HG02798 (cell line): ENCODE results near the gene PCDHA11.
"Not testable (repeated sequence)": the region's sequence is repeated elsewhere in the genome, so short reads cannot be mapped to it uniquely, and the experiment has no call there.

Experiments
- ATAC-seq: cut with Tn5 transposase; IDR thresholded peaks from one replicate; pipeline ENCODE4 v1.9.1; 2021; ENCODE audit warnings: mild to moderate bottlenecking; ENCODE audit not compliant: unreplicated experiment, poor library complexity

Gene PCDHA11, protein sequence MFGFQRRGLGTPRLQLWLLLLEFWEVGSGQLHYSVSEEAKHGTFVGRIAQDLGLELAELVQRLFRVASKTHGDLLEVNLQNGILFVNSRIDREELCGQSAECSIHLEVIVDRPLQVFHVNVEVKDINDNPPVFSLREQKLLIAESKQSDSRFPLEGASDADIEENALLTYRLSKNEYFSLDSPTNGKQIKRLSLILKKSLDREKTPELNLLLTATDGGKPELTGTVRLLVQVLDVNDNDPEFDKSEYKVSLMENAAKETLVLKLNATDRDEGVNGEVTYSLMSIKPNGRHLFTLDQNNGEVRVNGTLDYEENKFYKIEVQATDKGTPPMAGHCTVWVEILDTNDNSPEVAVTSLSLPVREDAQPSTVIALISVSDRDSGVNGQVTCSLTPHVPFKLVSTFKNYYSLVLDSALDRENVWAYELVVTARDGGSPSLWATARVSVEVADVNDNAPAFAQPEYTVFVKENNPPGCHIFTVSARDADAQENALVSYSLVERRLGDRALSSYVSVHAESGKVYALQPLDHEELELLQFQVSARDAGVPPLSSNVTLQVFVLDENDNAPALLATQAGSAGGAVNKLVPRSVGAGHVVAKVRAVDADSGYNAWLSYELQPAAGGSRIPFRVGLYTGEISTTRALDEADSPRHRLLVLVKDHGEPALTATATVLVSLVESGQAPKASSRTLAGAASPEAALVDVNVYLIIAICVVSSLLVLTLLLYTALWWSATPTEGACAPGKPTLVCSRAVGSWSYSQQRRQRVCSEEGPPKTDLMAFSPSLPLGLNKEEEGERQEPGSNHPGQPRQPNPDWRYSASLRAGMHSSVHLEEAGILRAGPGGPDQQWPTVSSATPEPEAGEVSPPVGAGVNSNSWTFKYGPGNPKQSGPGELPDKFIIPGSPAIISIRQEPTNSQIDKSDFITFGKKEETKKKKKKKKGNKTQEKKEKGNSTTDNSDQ

DNA sequence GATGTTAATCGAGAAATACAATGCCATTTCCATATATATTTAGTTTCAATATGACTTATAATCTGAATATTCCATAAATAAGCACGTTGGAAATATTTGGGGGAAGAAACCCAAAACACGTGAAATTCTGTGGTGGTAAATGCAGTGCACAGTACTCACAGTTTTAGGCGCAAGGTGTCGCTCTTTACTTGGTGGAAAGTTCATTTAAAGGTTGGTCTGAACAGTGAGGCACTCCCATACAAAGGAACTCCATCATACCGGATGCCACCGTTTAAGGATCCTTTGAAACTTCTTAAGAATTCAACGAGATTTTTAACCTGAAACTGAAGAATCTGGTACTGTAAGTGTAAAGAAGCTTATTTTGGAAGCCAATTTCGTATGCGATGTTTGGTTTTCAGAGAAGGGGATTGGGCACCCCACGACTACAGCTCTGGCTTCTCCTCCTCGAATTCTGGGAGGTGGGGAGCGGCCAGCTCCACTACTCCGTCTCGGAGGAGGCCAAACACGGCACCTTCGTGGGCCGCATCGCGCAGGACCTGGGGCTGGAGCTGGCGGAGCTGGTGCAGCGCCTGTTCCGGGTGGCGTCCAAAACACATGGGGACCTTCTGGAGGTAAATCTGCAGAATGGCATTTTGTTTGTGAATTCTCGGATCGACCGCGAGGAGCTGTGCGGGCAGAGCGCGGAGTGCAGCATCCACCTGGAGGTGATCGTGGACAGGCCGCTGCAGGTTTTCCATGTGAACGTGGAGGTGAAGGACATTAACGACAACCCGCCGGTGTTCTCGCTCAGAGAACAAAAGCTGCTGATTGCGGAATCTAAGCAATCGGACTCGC, at the start of gene PCDHA11:
Gene PCDHA11 (plus strand): TSS at position 237 of the 834 bp plus-strand sequence. CDS start 147 bp downstream, at position 384.
- no peak for ATAC-seq

DNA sequence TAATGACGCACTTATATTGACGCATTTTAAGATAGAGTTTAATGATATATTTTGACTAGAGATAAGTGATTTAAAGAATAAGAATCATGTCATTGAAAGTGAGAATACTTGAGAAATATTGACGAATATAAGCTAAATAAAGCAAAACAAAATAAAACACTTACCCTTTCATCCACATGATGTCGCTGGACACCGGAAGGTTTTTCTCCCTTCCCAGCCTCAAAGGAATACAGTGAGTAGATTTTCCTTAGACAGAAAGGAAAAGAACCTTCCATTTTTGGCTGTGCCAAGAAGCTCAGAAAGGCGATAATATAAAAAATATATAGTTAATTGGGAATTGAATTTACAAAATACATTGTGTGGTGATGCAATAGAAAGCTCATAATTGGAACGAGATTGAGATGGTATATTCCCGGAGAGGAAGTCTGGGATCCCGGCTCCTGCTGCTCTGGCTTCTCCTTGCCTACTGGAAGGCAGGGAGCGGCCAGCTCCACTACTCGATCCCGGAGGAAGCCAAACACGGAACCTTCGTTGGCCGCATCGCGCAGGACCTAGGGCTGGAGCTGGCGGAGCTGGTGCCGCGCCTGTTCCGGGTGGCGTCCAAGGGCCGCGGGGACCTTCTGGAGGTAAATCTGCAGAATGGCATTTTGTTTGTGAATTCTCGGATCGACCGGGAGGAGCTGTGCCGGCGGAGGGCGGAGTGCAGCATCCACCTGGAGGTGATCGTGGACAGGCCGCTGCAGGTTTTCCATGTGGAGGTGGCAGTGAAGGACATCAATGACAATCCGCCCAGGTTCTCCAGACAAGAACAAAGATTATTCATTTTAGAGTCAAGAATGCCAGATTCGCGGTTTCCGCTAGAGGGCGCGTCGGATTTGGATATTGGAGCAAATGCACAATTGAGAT, 47.1 kb upstream of the PCDHA11 start, which contains the start of gene PCDHA5:
Gene PCDHA5 (plus strand): TSS at position 239 of the 906 bp plus-strand sequence.
- ATAC-seq = no peak

DNA sequence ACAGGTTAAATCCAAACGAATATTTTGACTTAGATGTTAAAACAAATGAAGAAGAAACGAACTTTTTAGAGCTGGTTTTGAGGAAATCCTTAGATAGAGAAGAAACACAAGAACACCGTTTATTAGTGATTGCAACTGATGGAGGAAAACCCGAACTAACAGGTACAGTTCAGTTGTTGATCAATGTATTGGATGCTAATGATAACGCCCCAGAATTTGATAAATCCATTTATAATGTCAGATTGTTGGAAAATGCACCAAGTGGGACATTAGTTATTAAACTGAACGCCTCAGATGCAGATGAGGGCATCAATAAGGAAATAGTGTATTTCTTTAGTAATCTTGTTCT, 46.5 kb upstream of the PCDHA11 start:
- ATAC-seq = no peak

DNA sequence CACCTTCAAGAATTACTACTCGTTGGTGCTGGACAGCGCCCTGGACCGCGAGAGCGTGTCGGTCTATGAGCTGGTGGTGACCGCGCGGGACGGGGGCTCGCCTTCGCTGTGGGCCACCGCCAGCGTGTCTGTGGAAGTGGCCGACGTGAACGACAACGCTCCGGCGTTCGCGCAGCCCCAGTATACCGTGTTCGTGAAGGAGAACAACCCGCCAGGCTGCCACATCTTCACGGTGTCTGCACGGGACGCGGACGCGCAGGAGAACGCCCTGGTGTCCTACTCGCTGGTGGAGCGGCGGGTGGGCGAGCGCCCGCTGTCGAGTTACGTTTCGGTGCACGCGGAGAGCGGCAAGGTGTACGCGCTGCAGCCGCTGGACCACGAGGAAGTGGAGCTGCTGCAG, 45.8 kb upstream of the PCDHA11 start:
- ATAC-seq = not testable (repeated sequence)

DNA sequence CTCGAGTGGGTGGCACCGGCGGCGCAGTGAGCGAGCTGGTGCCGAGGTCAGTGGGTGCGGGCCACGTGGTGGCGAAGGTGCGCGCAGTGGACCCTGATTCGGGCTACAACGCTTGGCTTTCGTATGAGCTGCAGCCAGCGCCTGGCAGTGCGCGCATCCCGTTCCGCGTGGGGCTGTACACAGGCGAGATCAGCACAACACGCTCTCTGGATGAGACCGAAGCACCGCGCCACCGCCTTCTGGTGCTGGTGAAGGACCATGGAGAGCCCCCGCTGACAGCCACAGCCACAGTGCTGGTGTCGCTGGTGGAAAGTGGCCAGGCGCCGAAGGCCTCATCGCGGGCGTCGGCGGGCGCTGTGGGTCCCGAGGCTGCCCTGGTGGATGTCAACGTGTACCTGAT, 45.3 kb upstream of the PCDHA11 start:
- ATAC-seq = no peak

DNA sequence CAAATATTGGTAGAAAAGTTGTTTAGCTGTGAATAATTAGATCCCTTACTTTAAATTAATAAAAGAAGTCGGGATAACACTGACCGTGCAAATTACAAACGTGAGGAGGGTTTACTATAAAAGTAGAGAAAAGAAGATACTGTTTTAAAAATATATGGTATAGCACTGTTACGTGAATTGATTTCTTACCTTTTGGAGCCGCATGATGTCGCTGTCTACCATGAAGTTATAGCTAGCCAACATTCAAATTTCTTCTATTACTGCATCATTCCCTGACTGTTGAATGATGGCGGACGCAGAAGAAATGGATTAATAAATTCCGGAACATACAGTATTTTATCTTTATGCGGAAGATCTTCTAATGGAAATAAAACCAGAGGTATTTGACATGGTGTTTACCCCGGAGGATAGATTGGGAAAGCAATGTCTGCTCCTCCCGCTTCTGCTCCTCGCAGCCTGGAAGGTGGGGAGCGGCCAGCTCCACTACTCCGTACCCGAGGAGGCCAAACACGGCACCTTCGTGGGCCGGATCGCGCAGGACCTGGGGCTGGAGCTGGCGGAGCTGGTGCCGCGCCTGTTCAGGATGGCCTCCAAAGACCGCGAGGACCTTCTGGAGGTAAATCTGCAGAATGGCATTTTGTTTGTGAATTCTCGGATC, 40.9 kb upstream of the PCDHA11 start, which contains the start of gene PCDHA6:
Gene PCDHA6 (plus strand): TSS at position 257 of the 658 bp plus-strand sequence. CDS start 132 bp downstream, at position 389.
- no peak for ATAC-seq

DNA sequence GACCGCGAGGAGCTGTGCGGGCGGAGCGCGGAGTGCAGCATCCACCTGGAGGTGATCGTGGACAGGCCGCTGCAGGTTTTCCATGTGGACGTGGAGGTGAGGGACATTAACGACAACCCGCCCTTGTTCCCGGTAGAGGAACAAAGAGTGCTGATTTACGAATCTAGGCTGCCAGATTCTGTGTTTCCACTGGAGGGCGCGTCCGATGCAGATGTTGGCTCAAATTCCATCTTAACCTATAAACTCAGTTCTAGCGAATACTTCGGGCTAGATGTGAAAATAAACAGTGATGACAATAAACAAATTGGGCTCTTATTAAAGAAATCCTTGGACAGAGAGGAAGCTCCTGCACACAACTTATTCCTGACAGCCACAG, 40.4 kb upstream of the PCDHA11 start:
- ATAC-seq = no peak

DNA sequence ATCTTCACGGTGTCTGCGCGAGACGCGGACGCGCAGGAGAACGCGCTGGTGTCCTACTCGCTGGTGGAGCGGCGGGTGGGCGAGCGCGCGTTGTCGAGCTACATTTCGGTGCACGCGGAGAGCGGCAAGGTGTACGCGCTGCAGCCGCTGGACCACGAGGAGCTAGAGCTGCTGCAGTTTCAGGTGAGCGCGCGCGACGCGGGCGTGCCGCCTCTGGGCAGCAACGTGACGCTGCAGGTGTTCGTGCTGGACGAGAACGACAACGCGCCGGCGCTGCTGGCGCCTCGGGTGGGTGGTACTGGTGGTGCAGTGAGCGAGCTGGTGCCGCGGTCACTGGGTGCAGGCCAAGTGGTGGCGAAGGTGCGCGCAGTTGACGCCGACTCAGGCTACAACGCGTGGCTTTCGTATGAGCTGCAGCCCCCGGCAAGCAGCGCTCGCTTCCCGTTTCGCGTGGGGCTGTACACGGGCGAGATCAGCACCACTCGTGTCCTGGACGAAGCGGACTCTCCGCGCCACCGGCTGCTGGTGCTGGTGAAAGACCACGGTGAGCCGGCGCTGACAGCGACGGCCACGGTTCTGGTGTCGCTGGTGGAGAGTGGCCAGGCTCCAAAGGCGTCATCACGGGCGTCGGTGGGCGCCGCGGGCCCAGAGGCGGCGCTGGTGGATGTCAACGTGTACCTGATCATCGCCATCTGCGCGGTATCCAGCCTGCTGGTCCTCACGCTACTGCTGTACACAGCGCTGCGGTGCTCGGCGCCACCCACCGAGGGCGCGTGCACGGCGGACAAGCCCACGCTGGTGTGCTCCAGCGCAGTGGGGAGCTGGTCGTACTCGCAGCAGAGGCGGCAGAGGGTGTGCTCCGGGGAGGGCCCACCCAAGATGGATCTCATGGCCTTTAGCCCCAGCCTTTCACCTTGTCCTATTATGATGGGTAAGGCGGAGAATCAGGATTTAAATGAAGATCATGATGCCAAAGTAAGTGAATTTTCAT, 39.0 kb upstream of the PCDHA11 start:
- not testable (repeated sequence) for ATAC-seq

DNA sequence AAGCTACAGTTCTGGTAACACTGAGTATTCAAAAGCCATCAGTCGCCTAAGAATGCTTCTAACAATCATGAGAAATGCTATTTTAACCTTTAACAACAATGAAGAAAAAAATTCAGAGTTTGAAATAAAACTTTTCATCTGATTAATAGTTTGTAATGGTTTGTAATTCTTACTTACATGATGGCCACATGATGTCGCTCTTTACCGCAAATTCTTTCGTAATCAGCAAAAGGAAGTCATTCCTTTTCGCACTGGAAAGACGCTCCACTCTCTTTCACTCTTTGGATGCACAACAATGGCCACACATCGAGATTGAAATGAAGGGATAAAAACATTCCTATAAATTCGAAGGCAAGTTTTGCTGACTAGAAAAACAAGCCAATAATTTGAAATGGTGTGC, 34.8 kb upstream of the PCDHA11 start, which contains the start of gene PCDHA7:
Gene PCDHA7 (plus strand): TSS at position 277 of the 400 bp plus-strand sequence. CDS start 115 bp downstream, at position 392.
- no peak for ATAC-seq

DNA sequence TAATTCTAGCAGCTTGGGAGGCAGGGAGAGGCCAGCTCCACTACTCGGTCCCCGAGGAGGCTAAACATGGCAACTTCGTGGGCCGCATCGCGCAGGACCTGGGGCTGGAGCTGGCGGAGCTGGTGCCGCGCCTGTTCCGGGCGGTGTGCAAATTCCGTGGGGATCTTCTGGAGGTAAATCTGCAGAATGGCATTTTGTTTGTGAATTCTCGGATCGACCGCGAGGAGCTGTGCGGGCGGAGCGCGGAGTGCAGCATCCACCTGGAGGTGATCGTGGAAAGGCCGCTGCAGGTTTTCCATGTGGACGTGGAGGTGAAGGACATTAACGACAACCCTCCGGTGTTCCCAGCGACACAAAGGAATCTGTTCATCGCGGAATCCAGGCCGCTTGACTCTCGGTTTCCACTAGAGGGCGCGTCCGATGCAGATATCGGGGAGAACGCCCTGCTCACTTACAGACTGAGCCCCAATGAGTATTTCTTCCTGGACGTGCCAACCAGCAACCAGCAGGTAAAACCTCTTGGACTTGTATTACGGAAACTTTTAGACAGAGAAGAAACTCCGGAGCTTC, 34.2 kb upstream of the PCDHA11 start:
- ATAC-seq = not testable (repeated sequence)

DNA sequence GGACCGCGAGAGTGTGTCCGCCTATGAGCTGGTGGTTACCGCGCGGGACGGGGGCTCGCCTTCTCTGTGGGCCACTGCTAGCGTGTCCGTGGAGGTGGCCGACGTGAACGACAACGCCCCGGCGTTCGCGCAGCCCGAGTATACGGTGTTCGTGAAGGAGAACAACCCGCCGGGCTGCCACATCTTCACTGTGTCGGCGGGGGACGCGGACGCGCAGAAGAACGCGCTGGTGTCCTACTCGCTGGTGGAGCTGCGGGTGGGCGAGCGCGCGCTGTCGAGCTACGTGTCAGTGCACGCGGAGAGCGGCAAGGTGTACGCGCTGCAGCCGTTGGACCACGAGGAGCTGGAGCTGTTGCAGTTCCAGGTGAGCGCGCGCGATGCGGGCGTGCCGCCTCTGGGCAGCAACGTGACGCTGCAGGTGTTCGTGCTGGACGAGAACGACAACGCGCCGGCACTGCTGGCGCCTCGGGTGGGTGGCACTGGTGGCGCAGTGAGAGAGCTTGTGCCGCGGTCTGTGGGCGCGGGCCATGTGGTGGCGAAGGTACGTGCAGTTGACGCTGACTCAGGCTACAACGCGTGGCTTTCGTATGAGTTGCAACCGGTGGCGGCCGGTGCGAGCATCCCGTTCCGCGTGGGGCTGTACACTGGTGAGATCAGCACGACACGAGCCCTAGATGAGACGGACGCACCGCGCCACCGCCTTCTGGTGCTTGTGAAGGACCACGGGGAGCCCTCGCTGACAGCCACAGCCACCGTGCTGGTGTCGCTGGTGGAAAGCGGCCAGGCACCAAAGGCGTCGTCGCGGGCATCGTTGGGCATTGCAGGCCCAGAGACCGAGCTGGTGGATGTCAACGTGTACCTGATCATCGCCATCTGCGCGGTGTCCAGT, 32.9 kb upstream of the PCDHA11 start:
- no peak for ATAC-seq

DNA sequence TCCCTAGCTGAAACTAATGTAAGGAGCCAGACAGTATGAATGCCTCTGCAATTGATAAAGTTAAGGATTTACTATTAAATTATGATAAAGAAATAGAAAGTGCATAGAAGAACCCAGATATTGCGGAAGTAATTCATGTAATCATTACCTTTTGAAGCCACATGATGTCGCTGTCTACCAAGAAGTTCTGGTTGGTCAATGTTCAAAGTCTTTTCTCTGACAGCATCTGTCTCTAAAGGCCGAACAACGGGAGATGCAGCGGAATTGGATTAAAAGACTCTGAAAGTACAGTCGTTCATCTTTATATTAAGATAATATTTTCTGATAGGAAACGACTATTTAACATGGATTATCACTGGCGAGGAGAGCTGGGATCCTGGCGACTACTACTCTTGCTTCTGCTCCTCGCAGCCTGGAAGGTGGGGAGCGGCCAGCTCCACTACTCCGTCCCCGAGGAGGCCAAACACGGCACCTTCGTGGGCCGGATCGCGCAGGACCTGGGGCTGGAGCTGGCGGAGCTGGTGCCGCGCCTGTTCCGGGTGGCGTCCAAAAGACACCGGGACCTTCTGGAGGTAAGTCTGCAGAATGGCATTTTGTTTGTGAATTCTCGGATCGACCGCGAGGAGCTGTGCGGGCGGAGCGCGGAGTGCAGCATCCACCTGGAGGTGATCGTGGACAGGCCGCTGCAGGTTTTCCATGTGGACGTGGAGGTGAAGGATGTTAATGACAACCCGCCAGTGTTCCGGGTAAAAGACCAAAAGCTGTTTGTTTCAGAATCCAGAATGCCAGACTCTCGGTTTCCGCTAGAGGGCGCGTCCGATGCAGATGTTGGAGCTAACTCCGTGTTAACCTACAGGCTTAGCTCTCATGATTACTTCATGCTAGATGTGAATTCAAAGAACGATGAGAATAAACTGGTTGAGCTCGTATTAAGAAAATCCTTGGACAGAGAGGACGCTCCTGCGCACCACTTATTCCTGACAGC, 27.5 kb upstream of the PCDHA11 start, which contains the start of gene PCDHA8:
Gene PCDHA8 (plus strand): TSS at position 210 of the 985 bp plus-strand sequence. CDS start 135 bp downstream, at position 345.
- no peak for ATAC-seq

DNA sequence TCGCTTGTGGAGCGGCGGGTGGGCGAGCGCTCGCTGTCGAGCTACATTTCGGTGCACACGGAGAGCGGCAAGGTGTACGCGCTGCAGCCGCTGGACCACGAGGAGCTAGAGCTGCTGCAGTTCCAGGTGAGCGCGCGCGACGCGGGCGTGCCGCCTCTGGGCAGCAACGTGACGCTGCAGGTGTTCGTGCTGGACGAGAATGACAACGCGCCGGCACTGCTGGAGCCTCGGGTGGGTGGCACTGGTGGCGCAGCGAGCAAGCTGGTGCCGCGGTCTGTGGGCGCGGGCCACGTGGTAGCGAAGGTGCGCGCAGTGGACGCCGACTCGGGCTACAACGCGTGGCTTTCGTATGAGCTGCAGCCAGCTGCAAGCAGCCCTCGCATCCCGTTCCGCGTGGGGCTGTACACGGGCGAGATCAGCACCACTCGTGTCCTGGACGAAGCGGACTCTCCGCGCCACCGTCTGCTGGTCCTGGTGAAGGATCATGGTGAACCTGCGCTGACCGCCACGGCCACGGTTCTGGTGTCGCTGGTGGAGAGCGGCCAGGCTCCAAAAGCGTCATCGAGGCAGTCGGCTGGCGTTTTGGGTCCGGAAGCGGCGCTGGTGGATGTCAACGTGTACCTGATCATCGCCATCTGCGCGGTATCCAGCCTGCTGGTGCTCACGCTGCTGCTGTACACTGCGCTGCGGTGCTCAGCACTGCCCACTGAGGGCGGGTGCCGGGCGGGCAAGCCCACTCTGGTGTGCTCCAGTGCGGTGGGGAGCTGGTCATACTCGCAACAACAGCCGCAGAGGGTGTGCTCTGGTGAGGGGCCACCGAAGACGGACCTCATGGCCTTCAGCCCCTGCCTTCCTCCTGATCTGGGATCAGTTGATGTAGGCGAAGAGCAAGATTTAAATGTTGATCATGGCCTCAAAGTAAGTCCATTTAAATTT, 25.7 kb upstream of the PCDHA11 start:
- ATAC-seq = no peak
